KMS-11 (cell line): ENCODE results near the gene SMURF1.

Source experiments
- H2AFZ ChIP-seq: fragments of 200-600 bp; sonication (generic); 2 replicates; pipeline ENCODE4 v1.6.1; 2016; ENCODE audit warnings: antibody characterized with exemption, mixed run types, low read depth
- H3K27ac ChIP-seq: fragments of 200-600 bp; sonication (generic); 2 replicates; pipeline ENCODE4 v1.6.1; 2016; ENCODE audit warnings: mild to moderate bottlenecking, mixed run types
- H3K27me3 ChIP-seq: fragments of 200-600 bp; sonication (generic); 2 replicates; pipeline ENCODE4 v1.6.1; 2017; ENCODE audit warnings: mild to moderate bottlenecking, low read depth, mixed run types, moderate library complexity; ENCODE audit not compliant: insufficient read depth
- H3K36me3 ChIP-seq: fragments of 200-600 bp; sonication (generic); 2 replicates; pipeline ENCODE4 v1.6.1; 2017; ENCODE audit warnings: mild to moderate bottlenecking, mixed run types; ENCODE audit not compliant: insufficient read depth
- H3K4me1 ChIP-seq: fragments of 200-600 bp; sonication (generic); 2 replicates; pipeline ENCODE4 v1.6.1; 2016; ENCODE audit warnings: mild to moderate bottlenecking, low read depth, mixed run types; ENCODE audit not compliant: poor library complexity, severe bottlenecking
- H3K4me2 ChIP-seq: fragments of 200-600 bp; sonication (generic); 2 replicates; pipeline ENCODE4 v1.7.0; 2016; ENCODE audit warnings: mild to moderate bottlenecking, mixed run types
- H3K4me3 ChIP-seq: fragments of 200-600 bp; sonication (generic); IDR thresholded peaks from 2 replicates; pipeline ENCODE4 v1.6.1; 2017; ENCODE audit warnings: low read depth, low read length, mixed read lengths; ENCODE audit not compliant: insufficient read depth
- H3K79me2 ChIP-seq: fragments of 200-600 bp; sonication (generic); 2 replicates; pipeline ENCODE4 v1.6.1; 2016; ENCODE audit warnings: low read depth, mixed run types; ENCODE audit not compliant: insufficient read depth
- H3K9ac ChIP-seq: fragments of 200-600 bp; sonication (generic); 2 replicates; pipeline ENCODE4 v1.6.1; 2016; ENCODE audit warnings: mild to moderate bottlenecking, mixed run types
- H4K20me1 ChIP-seq: fragments of 200-600 bp; sonication (generic); 2 replicates; pipeline ENCODE4 v1.6.1; 2016; ENCODE audit warnings: mild to moderate bottlenecking, mixed run types; ENCODE audit not compliant: insufficient read depth
- TF ChIP-seq, protein P1 (sequence below): fragments of 200-600 bp; sonication (generic); conservative IDR thresholded peaks from 2 replicates; pipeline ENCODE4 v1.6.1; 2017; ENCODE audit warnings: low read depth, mild to moderate bottlenecking, antibody characterized with exemption, low read length, moderate library complexity, mixed read lengths

Gene SMURF1

DNA sequence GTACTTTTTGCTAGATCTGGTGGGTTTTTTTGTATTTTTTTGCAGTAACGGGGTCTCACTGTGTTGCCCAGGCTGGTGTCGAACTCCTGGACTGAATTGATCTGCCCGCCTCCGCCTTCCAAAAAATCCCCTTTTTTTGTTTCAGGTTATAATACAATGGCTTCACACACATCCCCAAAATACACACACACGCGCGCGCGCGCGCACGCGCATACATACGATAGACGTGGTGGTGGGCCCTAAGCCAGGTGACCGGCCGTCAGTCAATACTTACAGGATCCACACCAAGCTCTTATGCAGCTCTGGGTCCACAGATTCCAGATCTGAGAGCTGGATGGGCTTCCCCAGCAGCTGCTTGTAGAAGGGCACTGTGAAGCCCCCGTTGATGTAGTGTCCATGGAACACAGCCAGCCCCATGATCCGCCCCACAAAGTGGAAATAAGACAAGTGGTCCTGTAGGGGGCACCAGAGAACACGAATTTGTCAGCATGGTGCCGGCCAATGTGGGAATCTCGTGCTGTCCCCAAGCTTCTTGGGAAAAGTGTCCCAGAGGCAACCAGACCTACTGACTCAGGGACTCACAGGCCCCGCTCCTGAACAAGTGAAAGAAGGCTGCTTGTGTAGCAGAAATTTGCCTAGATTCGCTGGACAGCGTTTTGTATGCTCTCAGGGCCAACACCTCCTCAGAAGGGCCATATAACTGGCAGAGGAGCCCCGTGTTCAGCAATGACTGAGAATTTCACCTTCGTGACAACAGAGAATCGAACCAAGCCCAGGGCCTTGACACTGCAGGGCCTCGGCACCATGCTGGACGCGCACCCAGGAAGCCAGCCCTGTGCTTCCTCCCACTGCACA, 103.6 kb downstream of the SMURF1 start:
- Histone ChIP-seq H3K9ac (no peak overlapping the region), H3K4me1 (no peaks in the 10 kb centered on the region), H3K27me3 (no peaks in the 10 kb centered on the region)

DNA sequence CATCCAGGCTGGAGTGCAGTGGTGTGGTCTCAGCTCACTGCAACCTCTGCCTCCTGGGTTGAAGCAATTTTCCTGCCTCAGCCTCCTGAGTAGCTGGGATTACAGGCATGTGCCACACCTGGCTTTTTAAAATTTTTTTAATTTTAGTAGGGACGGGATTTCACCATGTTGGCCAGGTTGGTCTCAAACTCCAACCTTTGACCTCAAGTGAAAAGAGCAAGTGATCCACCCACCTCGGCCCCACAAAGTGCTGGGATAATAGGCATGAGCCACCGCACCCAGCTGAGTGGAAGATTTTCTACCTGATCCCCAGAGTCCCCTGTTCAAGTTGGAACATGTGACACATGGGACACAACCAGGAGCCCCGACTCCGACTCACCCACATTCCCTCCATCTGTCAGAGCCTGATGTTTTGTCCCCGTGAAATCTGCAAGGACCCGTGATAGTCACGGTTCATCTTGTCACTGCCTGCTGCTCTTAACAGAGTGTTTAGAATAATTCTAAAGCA, 104.5 kb downstream of the SMURF1 start:
- H3K27ac ChIP-seq, result no peak overlapping the region
- H3K36me3 ChIP-seq, result peaks cover 6% of the 10 kb centered on the region; the same call in 1 of the 2 replicates
- no peak overlapping the region for H3K4me2 ChIP-seq
- TF ChIP-seq, protein P1, sequence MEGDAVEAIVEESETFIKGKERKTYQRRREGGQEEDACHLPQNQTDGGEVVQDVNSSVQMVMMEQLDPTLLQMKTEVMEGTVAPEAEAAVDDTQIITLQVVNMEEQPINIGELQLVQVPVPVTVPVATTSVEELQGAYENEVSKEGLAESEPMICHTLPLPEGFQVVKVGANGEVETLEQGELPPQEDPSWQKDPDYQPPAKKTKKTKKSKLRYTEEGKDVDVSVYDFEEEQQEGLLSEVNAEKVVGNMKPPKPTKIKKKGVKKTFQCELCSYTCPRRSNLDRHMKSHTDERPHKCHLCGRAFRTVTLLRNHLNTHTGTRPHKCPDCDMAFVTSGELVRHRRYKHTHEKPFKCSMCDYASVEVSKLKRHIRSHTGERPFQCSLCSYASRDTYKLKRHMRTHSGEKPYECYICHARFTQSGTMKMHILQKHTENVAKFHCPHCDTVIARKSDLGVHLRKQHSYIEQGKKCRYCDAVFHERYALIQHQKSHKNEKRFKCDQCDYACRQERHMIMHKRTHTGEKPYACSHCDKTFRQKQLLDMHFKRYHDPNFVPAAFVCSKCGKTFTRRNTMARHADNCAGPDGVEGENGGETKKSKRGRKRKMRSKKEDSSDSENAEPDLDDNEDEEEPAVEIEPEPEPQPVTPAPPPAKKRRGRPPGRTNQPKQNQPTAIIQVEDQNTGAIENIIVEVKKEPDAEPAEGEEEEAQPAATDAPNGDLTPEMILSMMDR, result no peak
- H3K27me3 ChIP-seq, result no peaks in the 10 kb centered on the region
- H4K20me1 ChIP-seq, result no peaks in the 10 kb centered on the region
- H3K4me3 ChIP-seq, result no peak overlapping the region
- H2AFZ ChIP-seq, result no peak overlapping the region
- H3K79me2 ChIP-seq, result no peaks in the 10 kb centered on the region
- no peak overlapping the region for H3K9ac ChIP-seq
- H3K4me1 ChIP-seq, result no peaks in the 10 kb centered on the region

More for the DNA sequence above, 103.6 kb downstream of the SMURF1 start:
- Histone ChIP-seq H3K36me3 (peaks cover 6% of the 10 kb centered on the region; the same call in 1 of the 2 replicates), H3K27ac (no peak overlapping the region), H4K20me1 (no peaks in the 10 kb centered on the region), H3K79me2 (no peaks in the 10 kb centered on the region), H2AFZ (no peak overlapping the region), H3K4me2 (no peak overlapping the region), H3K4me3 (no peak overlapping the region)
- TF ChIP-seq, protein P1, result peak; percentile 89

DNA sequence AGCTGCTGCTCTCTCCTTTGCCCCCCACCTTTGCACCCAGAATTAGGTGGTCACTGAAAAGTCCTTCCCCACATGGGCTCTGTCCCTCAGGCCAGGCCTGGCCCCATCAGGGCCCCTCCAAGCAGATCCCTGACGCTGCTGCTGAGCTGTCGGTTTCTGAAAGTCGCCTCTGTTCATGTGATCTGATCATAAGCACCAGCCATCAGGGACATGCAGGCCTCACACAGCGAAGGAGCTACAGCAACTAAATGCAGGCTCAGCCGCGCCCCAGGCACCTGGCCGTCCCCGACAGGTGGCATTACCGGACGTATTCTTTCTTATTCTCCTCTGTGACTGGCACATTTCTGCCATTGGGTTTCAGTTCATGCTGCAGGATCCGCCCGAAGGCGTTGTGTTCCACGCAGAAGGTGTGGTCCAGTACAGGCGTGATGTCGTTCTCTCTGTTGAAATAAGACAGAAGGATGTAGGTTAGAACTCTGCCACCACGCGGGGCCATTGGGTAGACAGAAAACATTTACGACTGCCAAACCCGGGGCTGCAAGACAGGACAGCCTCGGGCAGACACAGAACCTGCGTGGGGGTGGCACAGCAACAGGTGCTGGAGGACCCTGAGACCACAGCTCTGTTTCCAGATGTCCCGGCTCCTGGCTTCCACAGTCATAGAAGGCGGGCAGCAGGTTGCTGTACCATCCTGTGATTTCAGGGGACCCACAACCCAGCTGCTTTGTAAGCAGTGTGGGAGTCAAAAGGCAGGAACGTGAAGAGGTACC, 105.6 kb downstream of the SMURF1 start:
- Histone ChIP-seq H3K27ac (no peak overlapping the region), H3K4me3 (no peak overlapping the region), H2AFZ (no peak overlapping the region), H3K4me1 (no peaks in the 10 kb centered on the region), H3K36me3 (peaks cover 6% of the 10 kb centered on the region; the same call in 1 of the 2 replicates), H3K79me2 (no peaks in the 10 kb centered on the region), H4K20me1 (no peaks in the 10 kb centered on the region), H3K9ac (no peak overlapping the region), H3K4me2 (no peak overlapping the region), H3K27me3 (no peaks in the 10 kb centered on the region)
- TF ChIP-seq, protein P1, result no peak

DNA sequence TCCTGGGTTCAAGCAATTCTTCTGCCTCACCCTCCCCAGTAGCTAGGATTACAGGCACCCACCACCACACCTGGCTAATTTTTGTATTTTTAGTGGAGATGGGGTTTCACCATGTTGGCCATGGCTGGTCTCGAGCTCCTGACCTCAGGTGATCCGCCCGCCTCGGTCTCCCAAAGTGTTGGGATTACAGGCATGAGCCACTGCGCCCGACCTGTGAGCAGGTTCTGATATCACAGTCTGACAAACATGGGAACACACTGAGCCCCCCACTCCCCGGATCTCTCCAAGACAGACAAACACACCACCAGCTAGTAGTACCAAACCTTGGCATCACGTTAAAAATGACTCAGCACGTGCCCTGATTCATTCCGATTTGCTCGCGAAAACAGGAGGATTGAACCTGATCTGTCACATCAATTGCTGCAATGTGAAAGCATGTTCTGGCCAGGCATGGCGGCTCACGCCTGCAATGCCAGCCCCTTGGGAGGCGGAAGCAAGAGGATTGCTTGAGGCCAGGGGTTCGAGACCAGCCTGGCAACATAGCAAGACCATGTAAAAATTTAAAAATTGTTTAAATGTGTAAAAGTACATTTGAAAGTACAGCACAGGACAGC, 106.5 kb downstream of the SMURF1 start:
- TF ChIP-seq, protein P1, result no peak
- H3K27me3 ChIP-seq, result no peaks in the 10 kb centered on the region
- H4K20me1 ChIP-seq, result no peaks in the 10 kb centered on the region
- H3K4me3 ChIP-seq, result no peak overlapping the region
- H3K4me1 ChIP-seq, result no peaks in the 10 kb centered on the region
- H3K27ac ChIP-seq, result no peak overlapping the region
- no peak overlapping the region for H3K4me2 ChIP-seq
- no peaks in the 10 kb centered on the region for H3K79me2 ChIP-seq
- H3K36me3 ChIP-seq, result peaks cover 12% of the 10 kb centered on the region; the same call in 1 of the 2 replicates
- H3K9ac ChIP-seq, result no peak overlapping the region
- H2AFZ ChIP-seq, result no peak overlapping the region
